ENCODE measurements around the gene LAMC1. TPM values are rescaled to one million over a fixed set of nuclear protein-coding genes. Genes with fewer than 3 reads are reported as not detected.

LAMC1 gene
- total RNA-seq, 1 experiment from 2014 or later, result 71.5 TPM

DNA sequence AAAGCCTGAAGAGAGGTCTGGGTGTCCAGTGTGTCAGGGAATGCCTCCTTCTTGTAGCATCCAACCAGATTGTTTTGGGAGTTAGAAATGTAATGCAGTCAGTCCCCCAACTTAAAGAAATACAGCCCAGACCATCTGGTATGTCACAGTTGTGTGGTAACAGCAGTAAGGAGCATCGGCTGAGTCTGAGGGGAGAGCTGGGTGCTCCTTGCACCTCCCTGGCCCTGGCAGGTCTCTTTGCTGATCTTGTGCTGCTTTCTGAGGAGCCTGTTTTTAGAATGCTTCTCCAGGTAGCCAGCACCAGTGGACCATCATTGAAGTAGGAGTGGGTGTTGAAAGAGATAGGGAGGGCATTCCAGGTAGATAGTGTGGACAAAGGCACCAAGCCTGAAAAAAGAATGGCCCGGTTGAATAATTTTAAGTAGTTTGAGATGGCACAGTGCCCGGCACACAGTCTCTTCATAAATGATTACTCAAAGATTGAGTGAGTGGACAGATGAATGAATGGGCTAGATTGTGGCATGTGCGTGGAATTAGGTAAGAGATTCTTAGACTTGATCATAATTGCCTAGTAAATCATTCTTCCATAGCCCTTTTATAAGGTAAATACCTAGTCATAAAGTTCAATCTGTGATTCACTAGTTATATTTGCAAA is 46.5 kb downstream of the LAMC1 start:
- DNase-seq (peak; percentile 90), ATAC-seq (peak; percentile 78)
- H3K27me3 ChIP-seq (ENCODE audit: low read length), result no peaks in the 10 kb centered on the region
- no TSS peak for BruUV-seq (replicated peaks)
- POLR2A ChIA-PET (ENCODE audit: unreplicated experiment), result no interaction called here
- H3K27ac ChIP-seq (ENCODE audit: low read length), result peak overlapping the region; percentile 96
- peak overlapping the region; percentile 58 for H3K4me2 ChIP-seq (ENCODE audit: low read length)
- intact Hi-C loops (cut with micrococcal nuclease), result loop anchor here (2.0 to 10.0 kb wide), 4 partner anchors 47 to 165 kb away; partner anchors contain the start of genes LAMC1 and LAMC2
- CTCF ChIA-PET, result no interaction called here
- peaks cover 84% of the 10 kb centered on the region for H3K79me2 ChIP-seq (ENCODE audit: low read length)
- H4K20me1 ChIP-seq (ENCODE audit: low read length), result no peaks in the 10 kb centered on the region
- no peak overlapping the region for H3K4me3 ChIP-seq (ENCODE audit: low read length)
- no peaks in the 10 kb centered on the region for H3K36me3 ChIP-seq (ENCODE audit: low read depth, low read length)
- TF ChIP-seq EZH2phosphoT487 (IDR thresholded peaks at IDR 0.05; ENCODE audit: borderline replicate concordance, low read length) (no peak), EZH2 (IDR thresholded peaks at IDR 0.05; ENCODE audit: low read length, unreplicated experiment) (no peak)
- TF ChIP-seq, protein P1, sequence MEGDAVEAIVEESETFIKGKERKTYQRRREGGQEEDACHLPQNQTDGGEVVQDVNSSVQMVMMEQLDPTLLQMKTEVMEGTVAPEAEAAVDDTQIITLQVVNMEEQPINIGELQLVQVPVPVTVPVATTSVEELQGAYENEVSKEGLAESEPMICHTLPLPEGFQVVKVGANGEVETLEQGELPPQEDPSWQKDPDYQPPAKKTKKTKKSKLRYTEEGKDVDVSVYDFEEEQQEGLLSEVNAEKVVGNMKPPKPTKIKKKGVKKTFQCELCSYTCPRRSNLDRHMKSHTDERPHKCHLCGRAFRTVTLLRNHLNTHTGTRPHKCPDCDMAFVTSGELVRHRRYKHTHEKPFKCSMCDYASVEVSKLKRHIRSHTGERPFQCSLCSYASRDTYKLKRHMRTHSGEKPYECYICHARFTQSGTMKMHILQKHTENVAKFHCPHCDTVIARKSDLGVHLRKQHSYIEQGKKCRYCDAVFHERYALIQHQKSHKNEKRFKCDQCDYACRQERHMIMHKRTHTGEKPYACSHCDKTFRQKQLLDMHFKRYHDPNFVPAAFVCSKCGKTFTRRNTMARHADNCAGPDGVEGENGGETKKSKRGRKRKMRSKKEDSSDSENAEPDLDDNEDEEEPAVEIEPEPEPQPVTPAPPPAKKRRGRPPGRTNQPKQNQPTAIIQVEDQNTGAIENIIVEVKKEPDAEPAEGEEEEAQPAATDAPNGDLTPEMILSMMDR (conservative IDR thresholded peaks at IDR 0.05; ENCODE audit: low read depth, low read length), result no peak
- no peaks in the 10 kb centered on the region for H3K9me3 ChIP-seq (ENCODE audit: low read length)
- no peak overlapping the region for H2AFZ ChIP-seq (ENCODE audit: low read length)
- H3K9me2 ChIP-seq (replicated peaks; ENCODE audit: low read length), result no peaks in the 10 kb centered on the region
- peaks cover 6% of the 10 kb centered on the region for H3F3A ChIP-seq (ENCODE audit: low read length, unreplicated experiment)
- H3K9ac ChIP-seq (ENCODE audit: low read length), result peak overlapping the region; percentile 54
- peaks cover 46% of the 10 kb centered on the region for H3K4me1 ChIP-seq (ENCODE audit: insufficient read depth, low read length)

DNA sequence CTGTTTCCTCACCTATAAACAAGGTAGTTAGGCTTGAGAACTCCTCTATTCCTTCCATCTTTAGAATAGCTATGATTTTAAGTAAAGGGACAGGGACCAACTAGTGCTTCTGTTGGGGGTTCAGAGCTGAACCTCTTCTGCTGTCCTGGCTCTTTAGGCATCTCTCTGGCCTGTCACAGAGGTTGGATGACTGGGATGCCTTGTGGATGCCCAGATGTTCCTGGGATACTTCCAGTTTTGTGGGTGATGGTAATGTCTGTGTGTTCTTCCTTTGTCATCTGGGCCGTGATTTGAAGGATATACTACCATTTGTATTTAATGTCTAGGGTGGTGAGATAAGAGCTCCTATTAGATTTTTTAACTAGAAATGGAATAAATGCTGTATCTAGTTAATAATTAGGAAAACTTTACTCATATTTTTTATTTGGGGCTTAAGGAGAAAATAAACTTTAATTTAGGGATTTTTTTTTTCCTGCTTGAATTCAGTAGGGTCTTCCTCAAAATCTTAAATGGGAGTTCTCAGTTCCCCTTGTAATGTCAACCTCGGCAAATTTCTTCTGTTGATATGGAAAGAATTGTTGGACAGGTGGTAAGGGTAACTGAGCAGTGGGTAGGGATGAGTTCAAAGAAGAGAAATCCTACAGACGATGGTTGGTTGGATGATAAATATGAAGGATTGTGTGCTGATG is 47.2 kb downstream of the LAMC1 start:
- CTCF ChIA-PET, result no interaction called here
- POLR2A ChIA-PET (ENCODE audit: unreplicated experiment), result no interaction called here
- DNase-seq (no peak), ATAC-seq (no peak)
- H3K9ac ChIP-seq (ENCODE audit: low read length), result peak overlapping the region; percentile 65
- TSS peak; percentile 21 for BruUV-seq (replicated peaks)
- H3K36me3 ChIP-seq (ENCODE audit: low read depth, low read length), result no peaks in the 10 kb centered on the region
- intact Hi-C loops (cut with micrococcal nuclease), result loop anchor here (2.0 to 10.0 kb wide), 4 partner anchors 48 to 164 kb away; partner anchors contain the start of genes LAMC1 and LAMC2
- no peak overlapping the region for H2AFZ ChIP-seq (ENCODE audit: low read length)
- peaks cover 84% of the 10 kb centered on the region for H3K79me2 ChIP-seq (ENCODE audit: low read length)
- no peaks in the 10 kb centered on the region for H3K9me2 ChIP-seq (replicated peaks; ENCODE audit: low read length)
- no peaks in the 10 kb centered on the region for H4K20me1 ChIP-seq (ENCODE audit: low read length)
- TF ChIP-seq, protein P1 (conservative IDR thresholded peaks at IDR 0.05; ENCODE audit: low read depth, low read length), result no peak
- no peak for TF ChIP-seq EZH2phosphoT487 (IDR thresholded peaks at IDR 0.05; ENCODE audit: borderline replicate concordance, low read length)
- TF ChIP-seq EZH2 (IDR thresholded peaks at IDR 0.05; ENCODE audit: low read length, unreplicated experiment), result no peak
- peak overlapping the region; percentile 96 for H3K27ac ChIP-seq (ENCODE audit: low read length)
- H3K27me3 ChIP-seq (ENCODE audit: low read length), result no peaks in the 10 kb centered on the region
- H3K4me1 ChIP-seq (ENCODE audit: insufficient read depth, low read length), result peaks cover 46% of the 10 kb centered on the region
- peaks cover 6% of the 10 kb centered on the region for H3F3A ChIP-seq (ENCODE audit: low read length, unreplicated experiment)
- H3K4me2 ChIP-seq (ENCODE audit: low read length), result peak overlapping the region; percentile 67
- no peak overlapping the region for H3K4me3 ChIP-seq (ENCODE audit: low read length)
- no peaks in the 10 kb centered on the region for H3K9me3 ChIP-seq (ENCODE audit: low read length)

Measured in PC-3 (cell line).